ENCODE results near the gene GNG2. TPM values are rescaled to one million over a fixed set of nuclear protein-coding genes. Genes with fewer than 3 reads are reported as not detected.
"Not testable (repeated sequence)": the region's sequence is repeated elsewhere in the genome, so short reads cannot be mapped to it uniquely, and the experiment has no call there.

The GNG2 gene
- polyA plus RNA-seq, 3 donors = 3.9 to 41.7 (median 32.5) TPM

- no peak overlapping the region for H3K27ac ChIP-seq (ENCODE audit: low read depth, low read length)
- 84 to 87% (median 84%) methylated on average over 1 of the region's 1 CpG for WGBS, 3 donors
Measured at GRCh38 chr14:51879170-51879569, 18.8 kb downstream of the GNG2 start.

DNA sequence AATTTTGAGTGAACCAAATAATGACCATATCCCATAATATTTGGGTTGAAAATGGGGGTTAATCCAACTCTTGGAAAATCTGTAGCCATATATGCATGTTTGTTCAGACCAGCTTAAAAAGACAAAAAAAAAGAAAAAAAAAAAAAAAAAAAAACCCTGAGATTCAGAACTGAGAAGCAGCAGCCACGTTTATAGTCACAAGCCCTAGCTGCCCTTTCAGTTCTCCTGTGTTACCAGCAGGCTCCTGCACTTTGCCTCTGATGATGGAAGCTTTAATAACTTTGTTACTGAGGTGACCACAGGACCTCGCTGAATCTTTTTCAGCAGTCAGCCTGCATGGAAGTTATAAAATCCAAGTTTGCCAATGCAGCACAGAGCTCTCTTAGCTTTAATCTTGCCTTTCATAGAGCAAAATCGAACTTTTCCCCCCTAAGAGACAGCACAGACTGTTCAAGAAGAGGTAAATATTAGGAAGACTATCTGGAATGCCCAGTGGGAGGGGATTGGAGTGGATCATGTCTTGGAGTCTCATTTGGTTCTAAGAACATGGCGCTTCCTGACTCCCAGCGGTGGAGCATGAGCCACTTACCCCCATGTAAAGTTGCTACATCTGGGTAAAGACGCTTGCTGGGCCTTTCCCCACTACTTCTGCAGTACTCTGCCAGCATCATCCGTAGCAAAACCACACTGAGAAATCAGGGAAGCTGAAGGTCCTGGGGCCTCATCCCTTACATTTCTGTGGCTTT lies 20.6 kb downstream of the GNG2 start:
- no peak overlapping the region for H3K27ac ChIP-seq (ENCODE audit: low read depth, low read length)
- 60 to 68% (median 68%) methylated on average over 7 of the region's 7 CpGs for WGBS, 3 donors

DNA sequence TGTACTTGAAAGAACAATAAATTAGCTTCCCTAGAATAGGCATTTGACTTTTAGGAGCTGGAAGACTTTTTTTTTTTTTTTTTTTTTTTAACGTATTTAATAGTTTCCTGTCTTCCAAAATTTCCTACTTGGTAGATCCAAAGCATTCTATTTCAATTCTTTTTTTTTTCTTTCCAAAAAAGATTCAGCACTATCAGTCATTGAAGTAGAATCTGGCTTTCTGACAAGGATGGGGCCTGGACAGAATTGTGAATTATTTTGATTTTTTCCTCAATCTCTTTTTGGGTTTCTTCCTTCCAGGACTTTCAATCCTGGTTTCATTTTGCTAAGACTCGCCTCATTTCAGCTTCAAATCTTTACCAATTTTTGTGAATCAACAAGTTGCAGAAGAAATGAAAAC lies 21.2 kb downstream of the GNG2 start:
- WGBS, 3 donors = 47 to 55% (median 55%) methylated on average over 2 of the region's 2 CpGs
- H3K27ac ChIP-seq (ENCODE audit: low read depth, low read length) = no peak overlapping the region

GRCh38 chr14:51883232-51883631 lies 22.8 kb downstream of the GNG2 start:
- WGBS, 3 donors = 63 to 69% (median 68%) methylated on average over 2 of the region's 2 CpGs
- H3K27ac ChIP-seq (ENCODE audit: low read depth, low read length) = no peak overlapping the region

- no peak overlapping the region for H3K27ac ChIP-seq (ENCODE audit: low read depth, low read length)
- WGBS, 3 donors = 24 to 56% (median 27%) methylated on average over 7 of the region's 7 CpGs
Measured at GRCh38 chr14:51884086-51884927, 23.9 kb downstream of the GNG2 start.

DNA sequence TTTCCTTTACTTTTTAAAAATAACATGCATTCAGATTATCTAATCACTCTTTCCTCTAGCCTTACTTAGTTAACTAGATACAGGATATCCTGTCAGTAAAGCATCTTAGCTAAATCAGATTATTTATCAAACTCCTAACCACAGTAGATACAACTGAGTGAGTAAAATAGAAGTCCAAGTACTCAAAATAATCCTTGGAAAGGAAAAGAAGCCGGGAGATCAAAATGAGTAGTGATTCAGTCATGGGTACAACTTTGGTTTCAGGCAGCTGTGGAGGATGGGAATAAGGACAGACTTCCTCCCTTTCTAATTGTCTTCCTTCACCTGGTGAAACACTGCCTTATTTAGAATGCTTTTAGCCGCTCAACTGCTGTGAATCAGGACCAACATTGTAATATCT lies 29.4 kb downstream of the GNG2 start:
- no peak overlapping the region for H3K27ac ChIP-seq (ENCODE audit: low read depth, low read length)
- 51 to 73% (median 66%) methylated on average over 2 of the region's 2 CpGs for WGBS, 3 donors

- H3K27ac ChIP-seq (ENCODE audit: low read depth, low read length) = no peak overlapping the region
- 77 to 90% (median 88%) methylated on average over 3 of the region's 3 CpGs for WGBS, 3 donors
Measured at GRCh38 chr14:51894250-51894649, 33.8 kb downstream of the GNG2 start.

- H3K27ac ChIP-seq (ENCODE audit: low read depth, low read length) = no peak overlapping the region
Measured at GRCh38 chr14:51895375-51895774, 35.0 kb downstream of the GNG2 start.

- 81 to 85% (median 83%) methylated on average over 1 of the region's 1 CpG for WGBS, 3 donors
- no peak overlapping the region for H3K27ac ChIP-seq (ENCODE audit: low read depth, low read length)
Measured at GRCh38 chr14:51897791-51898355, 37.5 kb downstream of the GNG2 start.

- no peak overlapping the region for H3K27ac ChIP-seq (ENCODE audit: low read depth, low read length)
- WGBS, 3 donors = 80 to 96% (median 94%) methylated on average over 5 of the region's 5 CpGs
Measured at GRCh38 chr14:51901475-51902024, 41.1 kb downstream of the GNG2 start.

GRCh38 chr14:51905656-51906121 lies 45.3 kb downstream of the GNG2 start:
- 16 to 53% (median 20%) methylated on average over 6 of the region's 6 CpGs for WGBS, 3 donors
- not testable (repeated sequence) for H3K27ac ChIP-seq (ENCODE audit: low read depth, low read length)

DNA sequence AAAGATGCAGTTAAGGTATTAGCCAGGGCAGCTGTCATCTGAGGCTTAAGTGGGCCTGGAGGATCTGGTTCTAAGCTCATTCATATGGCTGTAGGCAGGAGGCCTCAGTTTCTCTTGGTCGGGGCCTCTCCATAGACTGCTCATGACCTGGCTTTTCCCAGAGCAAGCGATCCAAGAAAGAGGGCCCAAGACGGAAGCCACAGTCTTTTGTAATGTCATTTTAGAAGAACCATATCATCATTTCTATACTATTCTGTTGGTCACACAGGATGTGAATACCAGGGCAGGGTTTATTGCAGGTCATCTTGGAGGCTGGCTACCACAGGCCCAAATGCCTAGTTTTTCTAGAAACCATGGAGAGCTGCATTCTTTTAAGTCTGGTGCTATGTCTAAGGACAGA lies 47.7 kb downstream of the GNG2 start:
- 90 to 92% (median 91%) methylated on average over 3 of the region's 3 CpGs for whole genome bisulfite sequencing, 3 donors
- H3K27ac ChIP-seq (ENCODE audit: low read depth, low read length) = no peak overlapping the region

GRCh38 chr14:51912112-51912786 lies 51.8 kb downstream of the GNG2 start:
- 64 to 79% (median 78%) methylated on average over 2 of the region's 2 CpGs for WGBS, 3 donors
- H3K27ac ChIP-seq (ENCODE audit: low read depth, low read length) = no peak overlapping the region

DNA sequence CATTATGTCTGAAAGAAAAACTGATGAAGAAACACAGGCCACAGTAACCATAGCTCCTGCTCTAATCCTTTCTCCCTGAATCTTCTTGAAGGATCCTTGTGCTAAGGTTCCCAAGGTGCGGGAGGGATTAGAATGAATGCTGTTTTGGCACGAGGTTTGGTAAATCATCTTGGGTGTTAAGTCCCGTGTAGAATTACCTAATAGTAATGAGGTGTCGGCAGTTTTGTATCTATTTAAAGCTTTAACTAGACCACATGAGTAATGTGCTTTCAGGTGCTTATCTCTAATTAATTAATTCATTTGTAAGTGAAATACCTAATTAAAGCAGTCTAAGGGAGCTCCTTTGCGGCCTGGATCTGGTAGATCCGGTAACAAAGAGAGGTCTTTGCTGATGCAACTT lies 53.9 kb downstream of the GNG2 start:
- no peak overlapping the region for H3K27ac ChIP-seq (ENCODE audit: low read depth, low read length)
- 69 to 81% (median 81%) methylated on average over 6 of the region's 6 CpGs for WGBS, 3 donors

- no peak overlapping the region for H3K27ac ChIP-seq (ENCODE audit: low read depth, low read length)
- WGBS, 3 donors = 52 to 68% (median 68%) methylated on average over 6 of the region's 6 CpGs
Measured at GRCh38 chr14:51917193-51917592, 56.8 kb downstream of the GNG2 start.

DNA sequence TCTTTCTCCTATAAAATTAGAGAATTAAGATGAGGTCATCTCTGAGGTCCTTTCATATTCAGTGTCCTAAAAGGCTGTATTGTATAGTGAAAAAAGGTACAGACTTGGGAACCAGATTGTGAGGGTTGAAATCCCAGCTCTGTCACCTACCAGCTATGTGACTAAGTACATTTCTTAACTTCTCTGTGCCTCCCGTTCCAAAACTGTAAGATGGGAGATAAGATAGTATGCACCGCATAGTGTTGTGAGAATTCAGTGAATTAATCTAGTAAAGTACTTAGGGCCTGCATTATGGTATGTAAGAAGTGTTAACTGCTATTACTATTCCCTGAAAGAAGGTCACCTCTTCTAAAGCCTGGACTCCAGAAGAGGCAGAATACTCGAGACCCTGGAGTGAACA lies 60.6 kb downstream of the GNG2 start:
- WGBS, 3 donors = 60 to 91% (median 88%) methylated on average over 3 of the region's 3 CpGs
- no peak overlapping the region for H3K27ac ChIP-seq (ENCODE audit: low read depth, low read length)

GRCh38 chr14:51922624-51923023 lies 62.2 kb downstream of the GNG2 start:
- no peak overlapping the region for H3K27ac ChIP-seq (ENCODE audit: low read depth, low read length)
- WGBS, 3 donors = 31 to 48% (median 40%) methylated on average over 6 of the region's 6 CpGs

DNA sequence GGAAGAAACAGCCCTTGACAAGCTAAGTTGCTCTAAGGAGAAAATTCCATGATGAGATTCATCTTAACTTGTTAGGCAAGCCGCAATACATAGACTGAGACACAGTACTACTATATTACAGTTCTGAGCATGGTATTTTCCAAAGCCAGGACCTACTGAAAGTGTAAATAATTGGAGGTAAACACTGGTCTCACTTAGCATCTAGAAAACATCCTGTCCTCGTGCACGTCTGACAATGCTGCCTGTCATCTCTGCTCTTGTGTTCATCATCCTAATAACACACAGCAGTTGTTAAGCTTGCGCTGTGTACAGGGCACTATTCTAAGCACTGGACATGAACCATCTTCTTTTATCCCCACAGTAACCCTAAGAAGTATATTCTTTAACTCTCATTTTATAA lies 64.2 kb downstream of the GNG2 start:
- no peak overlapping the region for H3K27ac ChIP-seq (ENCODE audit: low read depth, low read length)
- WGBS, 3 donors = 78 to 92% (median 89%) methylated on average over 4 of the region's 4 CpGs

DNA sequence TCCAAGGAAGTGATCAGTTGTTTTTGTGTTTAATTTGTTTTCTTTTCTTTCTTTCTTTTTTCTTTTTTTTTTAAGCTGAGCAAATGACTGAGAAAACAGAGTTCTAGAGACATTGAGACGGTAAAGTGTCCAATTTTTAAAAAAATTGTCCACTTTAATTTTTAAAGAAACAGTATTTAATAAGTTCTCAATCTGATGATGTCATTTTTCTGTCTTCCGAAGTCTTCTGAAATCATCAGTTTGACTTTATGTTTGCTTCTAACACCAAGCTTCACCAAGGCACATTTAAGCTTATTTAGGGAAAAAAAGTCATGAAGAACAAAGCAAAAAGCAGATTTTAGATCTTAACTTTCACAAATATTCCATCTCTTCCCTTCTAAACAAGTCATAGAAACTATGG lies 65.6 kb downstream of the GNG2 start:
- 85 to 93% (median 92%) methylated on average over 2 of the region's 2 CpGs for WGBS, 3 donors
- no peak overlapping the region for H3K27ac ChIP-seq (ENCODE audit: low read depth, low read length)
